Measurements from ENCODE around the gene CSF2.

DNA sequence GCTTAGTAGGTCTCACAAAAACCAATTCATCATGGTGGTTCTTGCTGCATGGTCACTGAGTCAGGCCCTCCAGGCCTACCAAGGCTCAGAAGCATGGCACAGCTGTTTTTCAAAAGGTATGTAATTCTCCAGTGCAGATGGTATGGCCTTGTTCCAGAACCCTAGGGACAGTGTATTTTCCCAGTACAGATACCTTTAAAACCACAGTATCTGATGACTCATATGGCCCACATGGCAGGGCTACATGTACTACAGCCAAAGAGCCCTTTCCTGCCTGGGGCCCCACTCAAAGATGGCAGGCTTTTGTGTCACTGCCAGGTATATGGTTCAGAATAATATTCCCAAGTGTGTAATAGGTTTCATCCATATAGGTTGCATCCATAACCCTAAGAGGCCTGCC lies 16.5 kb downstream of the CSF2 start:
- TF ChIP-seq, protein P1, sequence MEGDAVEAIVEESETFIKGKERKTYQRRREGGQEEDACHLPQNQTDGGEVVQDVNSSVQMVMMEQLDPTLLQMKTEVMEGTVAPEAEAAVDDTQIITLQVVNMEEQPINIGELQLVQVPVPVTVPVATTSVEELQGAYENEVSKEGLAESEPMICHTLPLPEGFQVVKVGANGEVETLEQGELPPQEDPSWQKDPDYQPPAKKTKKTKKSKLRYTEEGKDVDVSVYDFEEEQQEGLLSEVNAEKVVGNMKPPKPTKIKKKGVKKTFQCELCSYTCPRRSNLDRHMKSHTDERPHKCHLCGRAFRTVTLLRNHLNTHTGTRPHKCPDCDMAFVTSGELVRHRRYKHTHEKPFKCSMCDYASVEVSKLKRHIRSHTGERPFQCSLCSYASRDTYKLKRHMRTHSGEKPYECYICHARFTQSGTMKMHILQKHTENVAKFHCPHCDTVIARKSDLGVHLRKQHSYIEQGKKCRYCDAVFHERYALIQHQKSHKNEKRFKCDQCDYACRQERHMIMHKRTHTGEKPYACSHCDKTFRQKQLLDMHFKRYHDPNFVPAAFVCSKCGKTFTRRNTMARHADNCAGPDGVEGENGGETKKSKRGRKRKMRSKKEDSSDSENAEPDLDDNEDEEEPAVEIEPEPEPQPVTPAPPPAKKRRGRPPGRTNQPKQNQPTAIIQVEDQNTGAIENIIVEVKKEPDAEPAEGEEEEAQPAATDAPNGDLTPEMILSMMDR (IDR thresholded peaks at IDR 0.05) = no peak
- TF ChIP-seq ZFX (IDR thresholded peaks at IDR 0.05; ENCODE audit: borderline replicate concordance) = no peak

All from 22Rv1 (cell line).